D721Med (cell line): Measurements from ENCODE around the gene B3GNT7.

ENCODE experiments used
- DNase-seq: peaks from one replicate; pipeline ENCODE4 v3.0.0; 2011; ENCODE audit warnings: low spot score; ENCODE audit not compliant: insufficient read length
- FAIRE-seq: peaks from 2 replicates; lab custom pipeline; 2011; peaks lifted over from hg19 to GRCh38; lab: Jason Lieb, UNC
- TF ChIP-seq, protein P1 (sequence below): IDR thresholded peaks from 2 replicates; pipeline ENCODE4 v1.5.1; 2012; ENCODE audit warnings: mild to moderate bottlenecking, control low read depth; ENCODE audit not compliant: insufficient read depth; ENCODE audit errors: missing control alignments

B3GNT7 gene

DNA sequence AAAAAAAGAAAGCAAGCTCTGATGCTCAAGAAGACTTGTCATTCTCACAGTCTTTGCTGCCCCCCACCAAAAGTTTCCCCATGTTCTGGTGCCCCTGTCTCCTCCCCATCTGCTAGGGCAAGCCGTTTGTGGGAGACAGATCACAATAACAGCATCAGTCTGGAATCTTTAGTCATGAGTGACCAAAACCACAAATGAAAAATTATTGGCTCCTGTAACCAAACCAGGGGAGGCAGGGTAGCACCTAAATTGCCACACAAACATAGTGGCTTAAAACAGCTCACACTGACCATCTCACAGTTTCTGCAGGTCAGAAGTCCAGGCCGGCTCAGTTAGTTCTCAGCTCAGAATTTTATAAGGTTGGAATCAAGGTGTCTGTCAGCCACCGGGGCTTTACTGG lies 9.1 kb upstream of the B3GNT7 start:
- no peak for FAIRE-seq
- DNase-seq = no peak
- TF ChIP-seq, protein P1, sequence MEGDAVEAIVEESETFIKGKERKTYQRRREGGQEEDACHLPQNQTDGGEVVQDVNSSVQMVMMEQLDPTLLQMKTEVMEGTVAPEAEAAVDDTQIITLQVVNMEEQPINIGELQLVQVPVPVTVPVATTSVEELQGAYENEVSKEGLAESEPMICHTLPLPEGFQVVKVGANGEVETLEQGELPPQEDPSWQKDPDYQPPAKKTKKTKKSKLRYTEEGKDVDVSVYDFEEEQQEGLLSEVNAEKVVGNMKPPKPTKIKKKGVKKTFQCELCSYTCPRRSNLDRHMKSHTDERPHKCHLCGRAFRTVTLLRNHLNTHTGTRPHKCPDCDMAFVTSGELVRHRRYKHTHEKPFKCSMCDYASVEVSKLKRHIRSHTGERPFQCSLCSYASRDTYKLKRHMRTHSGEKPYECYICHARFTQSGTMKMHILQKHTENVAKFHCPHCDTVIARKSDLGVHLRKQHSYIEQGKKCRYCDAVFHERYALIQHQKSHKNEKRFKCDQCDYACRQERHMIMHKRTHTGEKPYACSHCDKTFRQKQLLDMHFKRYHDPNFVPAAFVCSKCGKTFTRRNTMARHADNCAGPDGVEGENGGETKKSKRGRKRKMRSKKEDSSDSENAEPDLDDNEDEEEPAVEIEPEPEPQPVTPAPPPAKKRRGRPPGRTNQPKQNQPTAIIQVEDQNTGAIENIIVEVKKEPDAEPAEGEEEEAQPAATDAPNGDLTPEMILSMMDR = no peak

DNA sequence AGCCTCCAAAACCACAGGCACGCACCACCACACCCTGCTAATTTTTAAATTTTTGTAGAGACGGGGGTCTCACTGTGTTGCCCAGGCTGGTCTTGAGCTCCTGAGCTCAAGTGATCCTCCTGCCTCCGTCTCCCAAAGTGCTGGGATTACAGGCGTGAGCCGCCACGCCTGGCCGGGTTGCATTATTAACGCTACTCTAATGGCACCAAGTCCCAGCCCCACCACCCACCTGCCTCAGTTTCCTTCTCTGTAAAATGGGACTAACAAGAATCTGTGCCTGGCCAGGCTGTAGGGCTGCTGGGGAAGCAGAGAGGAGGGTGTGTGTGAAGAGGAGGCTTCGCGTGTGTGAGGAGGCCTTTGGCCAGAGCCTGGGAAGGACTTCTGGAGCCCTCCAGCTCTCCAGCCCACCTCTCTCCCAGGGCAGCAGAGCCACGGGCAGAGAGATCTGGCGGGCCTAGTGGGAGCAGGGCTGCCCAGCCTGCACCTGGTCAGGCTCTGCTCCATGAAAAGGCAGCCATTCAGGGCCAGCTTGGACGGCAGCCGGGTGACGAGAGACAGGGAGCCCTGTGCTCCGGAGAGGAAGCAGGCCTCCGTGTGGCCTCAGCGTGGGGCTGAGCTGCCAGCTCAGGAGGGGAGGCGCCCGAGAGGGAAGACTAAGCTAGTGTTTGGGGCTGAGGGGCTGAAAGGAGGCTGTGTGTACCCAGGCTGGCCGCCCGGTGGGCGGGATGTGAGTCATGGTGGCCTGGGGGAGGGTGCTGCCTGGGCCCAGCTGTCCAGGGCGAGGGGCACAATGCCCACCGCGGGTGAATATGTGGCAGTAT lies 7.4 kb upstream of the B3GNT7 start:
- FAIRE-seq (no peak), DNase-seq (no peak)
- TF ChIP-seq, protein P1 = no peak

DNA sequence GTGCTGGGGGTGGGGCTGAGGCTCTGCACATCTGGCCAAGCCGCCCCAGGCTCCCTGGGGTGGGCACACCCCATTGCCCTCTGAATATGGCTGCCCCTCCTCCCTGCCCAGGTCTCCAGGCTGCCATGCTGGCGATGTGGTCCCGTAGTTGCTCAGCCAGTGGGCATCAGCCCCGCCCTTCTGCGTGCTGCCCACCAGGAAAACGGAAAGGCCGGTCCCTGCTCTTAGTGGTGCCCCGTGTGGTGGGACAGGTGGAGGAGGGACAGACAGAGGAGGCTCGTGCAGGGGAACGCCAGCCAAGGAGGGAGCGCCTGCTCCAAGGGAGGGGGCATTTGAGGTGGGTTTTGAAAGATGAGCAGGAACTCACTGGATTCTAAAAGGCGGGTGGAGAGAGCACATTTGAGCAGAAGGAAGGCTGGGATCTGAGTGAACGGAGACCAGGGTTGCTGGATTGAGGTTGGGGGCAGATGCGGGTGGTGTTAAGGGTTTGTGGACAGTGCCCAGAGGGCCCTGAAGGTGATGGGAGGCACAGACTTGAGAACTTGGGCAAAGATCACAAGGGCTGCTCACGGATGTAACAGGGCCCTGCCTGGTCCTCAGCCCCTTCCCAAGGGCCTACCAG lies 6.7 kb upstream of the B3GNT7 start:
- FAIRE-seq (no peak), DNase-seq (no peak)
- TF ChIP-seq, protein P1 = no peak

DNA sequence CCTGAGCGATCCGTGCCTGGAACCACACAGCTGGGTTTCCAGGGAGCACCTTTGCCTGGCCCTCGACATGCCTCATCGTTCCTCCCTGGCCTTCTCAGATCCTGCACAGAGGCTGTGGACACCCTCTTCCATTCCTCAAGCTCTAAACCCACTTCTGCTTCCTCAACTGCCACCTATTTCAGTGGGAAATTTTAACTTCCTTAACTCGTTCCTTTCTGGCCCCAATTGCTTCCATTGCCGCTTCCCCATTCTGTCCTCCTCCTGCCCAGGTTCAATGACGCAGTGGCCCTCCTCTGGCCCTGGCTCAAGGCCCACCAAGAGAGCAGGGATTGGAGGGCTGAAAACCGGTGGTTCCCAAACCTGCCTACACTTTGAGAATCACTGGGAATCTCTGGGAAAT lies 4.8 kb upstream of the B3GNT7 start:
- DNase-seq (no peak), FAIRE-seq (no peak)
- TF ChIP-seq, protein P1 = no peak

DNA sequence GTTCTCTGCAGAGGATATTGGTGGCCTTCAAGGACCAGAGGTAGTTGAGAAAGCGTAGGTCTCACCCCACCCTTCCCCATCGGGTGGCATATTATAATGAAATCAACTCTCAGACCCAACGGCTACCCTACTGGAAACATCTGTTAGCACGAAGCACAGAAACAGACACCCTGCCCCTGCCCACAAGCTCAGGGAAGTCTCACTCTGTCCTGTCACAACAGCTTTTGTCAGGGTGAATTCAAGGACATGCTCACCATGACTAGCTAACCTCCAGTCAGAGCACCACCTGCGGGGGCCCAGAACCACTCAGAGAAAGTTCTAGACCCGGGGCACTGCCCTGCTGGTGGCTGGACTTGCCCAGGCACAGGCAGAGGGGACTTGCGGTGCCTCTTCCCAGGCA lies 3.5 kb upstream of the B3GNT7 start:
- FAIRE-seq = no peak
- TF ChIP-seq, protein P1 = no peak
- no peak for DNase-seq

DNA sequence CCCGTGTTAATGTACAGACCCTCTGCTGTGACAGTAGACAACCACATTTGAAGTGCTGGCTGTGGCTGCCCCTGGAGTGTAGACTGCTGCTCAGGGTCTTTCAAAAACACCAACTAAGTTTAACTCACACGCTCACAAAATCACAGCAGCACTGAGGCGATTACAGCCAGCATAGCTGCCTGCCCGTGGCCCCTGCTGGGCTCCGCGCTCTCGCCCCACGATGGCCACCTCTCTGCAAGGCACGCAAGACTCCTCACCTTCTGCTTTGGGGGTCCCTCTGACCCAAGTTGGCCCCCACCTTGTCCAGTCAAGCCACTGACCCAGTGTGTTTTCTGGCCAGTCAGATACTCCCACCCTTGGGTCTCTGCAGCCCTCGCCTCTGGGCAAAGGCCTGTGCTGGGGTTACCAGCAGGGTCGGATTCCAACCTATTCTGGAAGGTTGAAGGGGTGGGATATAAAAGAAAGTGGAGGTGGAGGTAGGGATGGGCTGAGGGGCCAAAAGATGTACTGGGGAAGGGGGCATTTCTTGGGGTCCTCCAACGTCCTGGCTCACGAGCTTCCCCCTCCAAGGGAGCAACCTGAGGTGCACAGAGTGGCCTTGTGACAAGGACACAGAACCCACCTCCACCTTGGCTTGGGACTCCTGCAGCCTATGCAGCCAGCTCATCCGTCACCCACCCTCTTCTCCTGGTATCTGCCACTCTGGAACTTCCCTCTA lies 2.9 kb upstream of the B3GNT7 start:
- no peak for FAIRE-seq
- no peak for DNase-seq
- TF ChIP-seq, protein P1 = no peak
